Effector CD4-positive, alpha-beta T cell (primary cell): ENCODE measurements around the gene KLHL17.
"Not testable (repeated sequence)": the region's sequence is repeated elsewhere in the genome, so short reads cannot be mapped to it uniquely, and the experiment has no call there.

Experiments used
- DNase-seq: peaks from one replicate; pipeline ENCODE4 v3.0.0-alpha.2; 2020

Gene KLHL17

GRCh38 chr1:982765-983436 lies 22.5 kb downstream of the KLHL17 start:
- DNase-seq, result no peak

GRCh38 chr1:983798-984475 lies 23.6 kb downstream of the KLHL17 start:
- peak; percentile 58 for DNase-seq

- no peak for DNase-seq
Observed at GRCh38 chr1:984476-984814, 24.1 kb downstream of the KLHL17 start.

- no peak for DNase-seq
Observed at GRCh38 chr1:985126-985525, 24.7 kb downstream of the KLHL17 start.

GRCh38 chr1:988061-988460 lies 27.7 kb downstream of the KLHL17 start:
- DNase-seq, result not testable (repeated sequence)

GRCh38 chr1:991275-991674 lies 30.9 kb downstream of the KLHL17 start:
- not testable (repeated sequence) for DNase-seq

- DNase-seq, result no peak
Observed at GRCh38 chr1:991895-992294, 31.5 kb downstream of the KLHL17 start.

GRCh38 chr1:992362-992761 lies 32.0 kb downstream of the KLHL17 start:
- DNase-seq, result no peak

- no peak for DNase-seq
Observed at GRCh38 chr1:993379-993995, 33.1 kb downstream of the KLHL17 start.

- DNase-seq, result not testable (repeated sequence)
Observed at GRCh38 chr1:994546-994945, 34.2 kb downstream of the KLHL17 start.

GRCh38 chr1:995665-996633 lies 35.6 kb downstream of the KLHL17 start:
- DNase-seq, result no peak

GRCh38 chr1:996851-997712 lies 36.7 kb downstream of the KLHL17 start:
- no peak for DNase-seq

GRCh38 chr1:997713-997992 lies 37.3 kb downstream of the KLHL17 start:
- DNase-seq, result no peak

GRCh38 chr1:997993-998744 lies 37.8 kb downstream of the KLHL17 start:
- no peak for DNase-seq

GRCh38 chr1:998745-998994 lies 38.3 kb downstream of the KLHL17 start:
- DNase-seq, result no peak

- no peak for DNase-seq
Observed at GRCh38 chr1:998995-999724, 38.8 kb downstream of the KLHL17 start.

- DNase-seq, result peak; percentile 46
Observed at GRCh38 chr1:999725-1000356, 39.5 kb downstream of the KLHL17 start, which contains the start of gene HES4. HES4 (minus strand) TSS chr1:1000097; CDS start chr1:999973, 124 bp downstream.

- DNase-seq, result peak; percentile 64
Observed at GRCh38 chr1:1000357-1001056, 40.1 kb downstream of the KLHL17 start.

GRCh38 chr1:1001057-1001783 lies 40.8 kb downstream of the KLHL17 start:
- no peak for DNase-seq
